Adipose tissue (tissue), 3 donors: ENCODE results near the gene CXXC5. TPM values are rescaled to one million over a fixed set of nuclear protein-coding genes. Genes with fewer than 3 reads are reported as not detected.
A peak's percentile ranks its signal among the peaks of the same experiment; 100 is the strongest.

Source experiments
- H3K27ac ChIP-seq: one replicate; pipeline ENCODE4 v1.5.1; 2013; ENCODE audit warnings: low read depth, low read length
- WGBS, 3 donors: extraction: QIAGEN DNeasy Blood & Tissue Kit; methylation state at CpG; one replicate each; pipeline ENCODE4 v1.1.7; 2013; 5-methylcytosine and 5-hydroxymethylcytosine counted together
- polyA plus RNA-seq, 3 donors: library from polyadenylated mRNA; stranded (reverse); fragments of 200-250 nt; gene quantifications; one replicate each; pipeline ENCODE4 v1.2.3, GENCODE V29; 2013
- donor health status: healthy with polysubstance abuse.
- donor health status: Bipolar disorder and iron deficiency.
- donor health status: healthy.

The CXXC5 gene
- polyA plus RNA-seq, 3 donors = 14.2 to 52.3 (median 39.0) TPM

DNA sequence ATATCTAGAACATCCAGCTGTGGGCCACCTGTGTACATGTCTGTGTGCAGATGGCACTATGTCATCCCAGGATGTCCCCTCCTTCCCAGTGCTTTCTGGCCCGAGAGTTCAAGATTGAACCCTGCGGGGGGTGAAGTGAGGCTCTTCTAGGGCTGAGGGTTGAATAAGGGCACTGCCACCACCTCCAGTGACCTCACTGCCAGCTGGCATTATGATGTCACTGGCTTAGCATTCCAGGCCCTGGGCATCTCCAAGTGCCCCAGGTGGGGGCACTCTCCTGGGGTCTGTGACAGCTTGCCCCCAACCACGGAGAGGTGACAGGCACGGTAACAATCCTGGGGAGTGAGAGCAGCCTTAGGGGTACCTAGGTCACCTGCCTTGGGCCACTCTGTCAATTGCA, 27.1 kb downstream of the CXXC5 start:
- no peak overlapping the region for H3K27ac ChIP-seq
- 59 to 90% (median 90%) methylated on average over 4 of the region's 4 CpGs for WGBS, 3 donors

GRCh38 chr5:139675825-139676224, 27.7 kb downstream of the CXXC5 start:
- H3K27ac ChIP-seq = no peak overlapping the region
- WGBS, 3 donors = 57 to 91% (median 76%) methylated on average over 3 to 4 of the region's 4 CpGs

GRCh38 chr5:139676406-139676805, 28.3 kb downstream of the CXXC5 start:
- H3K27ac ChIP-seq = no peak overlapping the region
- 47 to 90% (median 73%) methylated on average over 3 of the region's 3 CpGs for WGBS, 3 donors

GRCh38 chr5:139676951-139677735, 29.0 kb downstream of the CXXC5 start:
- H3K27ac ChIP-seq = no peak overlapping the region
- 41 to 75% (median 71%) methylated on average over 25 to 29 of the region's 29 CpGs for WGBS, 3 donors

DNA sequence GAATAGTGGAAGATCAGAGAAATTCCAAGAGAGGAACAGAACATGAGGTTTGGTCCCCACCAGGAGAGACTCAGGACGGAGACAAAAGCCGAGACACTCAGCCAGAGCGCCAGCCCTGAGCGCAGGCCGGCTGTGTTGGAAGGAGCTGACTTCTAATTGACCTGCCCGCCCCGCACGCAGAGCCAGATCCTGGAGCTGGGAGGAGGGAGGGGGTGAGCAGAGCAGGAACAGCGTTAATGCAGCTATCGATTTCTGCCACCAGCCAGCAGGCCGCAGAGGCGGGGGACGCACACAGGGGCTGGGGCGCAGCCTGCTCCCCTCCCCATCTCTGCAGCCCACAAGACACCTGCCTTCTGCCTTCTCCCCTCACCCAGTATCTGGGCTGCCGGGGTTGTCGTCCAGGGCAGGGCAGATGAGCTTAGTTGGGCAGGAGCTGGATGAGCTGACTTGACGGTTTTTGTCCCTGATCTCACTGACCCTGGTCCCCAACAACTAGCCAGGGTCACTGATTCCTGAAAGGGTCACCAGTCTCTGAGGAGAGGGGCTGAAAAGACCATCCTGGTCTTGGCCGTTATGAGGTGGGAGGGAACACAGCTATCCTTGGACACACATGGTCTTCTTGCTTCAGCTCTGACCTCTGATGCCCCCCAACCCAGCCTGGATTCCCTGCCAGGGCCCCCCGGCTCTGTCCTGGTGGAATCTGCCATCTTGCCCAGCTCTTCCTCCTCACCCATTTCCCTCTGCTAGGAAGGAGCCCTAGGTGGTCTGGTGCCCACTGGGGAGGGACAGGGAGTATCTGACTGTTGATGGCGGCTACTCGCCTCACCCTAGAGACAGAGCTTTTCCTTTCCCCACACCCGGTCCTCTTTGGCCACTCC, 29.8 kb downstream of the CXXC5 start:
- WGBS, 3 donors = 26 to 64% (median 60%) methylated on average over 21 to 22 of the region's 22 CpGs
- H3K27ac ChIP-seq = peak overlapping the region; percentile 7

- 61 to 69% (median 67%) methylated on average over 17 of the region's 17 CpGs for WGBS, 3 donors
- peak overlapping the region; percentile 7 for H3K27ac ChIP-seq
These were observed 30.9 kb downstream of the CXXC5 start for GRCh38 chr5:139678751-139679750.

- 86 to 97% (median 96%) methylated on average over 35 to 36 of the region's 36 CpGs for WGBS, 3 donors
- H3K27ac ChIP-seq = no peak overlapping the region
These were observed 32.4 kb downstream of the CXXC5 start for GRCh38 chr5:139680368-139681111.

GRCh38 chr5:139681112-139681458, 32.9 kb downstream of the CXXC5 start:
- no peak overlapping the region for H3K27ac ChIP-seq
- 94 to 97% (median 96%) methylated on average over 22 of the region's 22 CpGs for WGBS, 3 donors

DNA sequence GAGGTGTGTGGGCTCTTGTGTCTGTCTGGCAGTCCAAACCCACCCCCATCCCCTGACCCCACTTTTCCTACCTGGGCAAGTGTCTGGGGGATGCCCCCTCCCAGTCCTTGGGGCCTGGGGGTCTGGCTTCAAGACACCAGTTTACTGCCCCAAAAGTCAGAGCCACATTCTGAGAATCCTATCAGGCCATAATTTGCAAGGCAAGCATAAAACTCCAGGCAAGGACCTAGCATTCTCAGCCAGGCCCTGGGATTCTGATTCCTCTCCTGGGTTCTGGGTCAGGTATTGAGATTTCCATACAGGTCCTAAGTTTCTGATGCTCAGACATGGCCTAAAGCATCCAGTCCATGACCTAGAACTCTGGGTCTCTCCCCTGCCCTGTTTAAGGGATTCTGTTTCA, 33.3 kb downstream of the CXXC5 start:
- no peak overlapping the region for H3K27ac ChIP-seq

DNA sequence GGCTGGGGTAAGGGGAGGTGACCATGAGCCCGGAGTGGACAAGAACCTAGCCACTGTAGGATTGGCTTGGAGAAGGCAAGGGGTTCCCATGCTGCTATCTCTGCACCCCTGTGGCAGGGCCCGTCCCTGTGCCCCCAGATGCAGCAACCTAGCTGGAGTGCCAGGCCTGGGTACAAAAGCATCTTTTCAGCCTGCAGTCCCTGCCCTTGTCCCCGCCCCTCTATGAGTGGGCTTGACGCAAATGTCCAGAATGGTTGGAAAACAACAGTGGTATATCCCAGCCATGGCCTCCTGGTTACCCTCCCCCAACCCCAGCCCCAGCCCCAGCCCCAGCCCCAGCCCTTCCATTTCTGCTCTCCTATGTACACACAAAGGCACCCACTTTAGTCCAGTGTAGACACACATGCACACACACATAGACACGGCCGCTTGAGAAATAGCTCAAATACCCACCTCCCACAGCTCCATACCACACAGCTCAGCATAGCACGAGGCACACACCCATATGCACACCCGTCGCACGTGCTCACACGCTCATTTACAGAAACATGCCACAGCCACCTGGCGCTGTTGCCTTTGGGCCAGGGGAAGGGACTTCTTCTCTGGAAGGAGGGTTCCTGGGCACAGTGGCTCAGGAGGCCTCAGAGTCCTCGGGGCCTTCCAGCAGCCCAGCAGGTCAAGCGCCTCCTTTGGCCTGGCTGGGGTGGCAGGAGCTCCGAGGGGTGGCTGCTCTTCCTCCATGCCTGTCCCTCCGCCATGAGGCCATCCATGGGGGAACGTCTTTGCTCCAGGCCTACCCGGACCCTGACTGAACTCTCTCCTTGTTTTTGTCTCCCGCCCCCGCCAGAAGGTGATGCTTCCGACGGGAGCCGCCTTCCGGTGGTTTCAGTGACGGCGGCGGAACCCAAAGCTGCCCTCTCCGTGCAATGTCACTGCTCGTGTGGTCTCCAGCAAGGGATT, 34.1 kb downstream of the CXXC5 start:
- WGBS, 3 donors = 81 to 88% (median 86%) methylated on average over 29 of the region's 29 CpGs
- H3K27ac ChIP-seq = no peak overlapping the region

GRCh38 chr5:139683295-139684271, 35.4 kb downstream of the CXXC5 start:
- 55 to 66% (median 66%) methylated on average over 20 of the region's 20 CpGs for WGBS, 3 donors
- no peak overlapping the region for H3K27ac ChIP-seq

DNA sequence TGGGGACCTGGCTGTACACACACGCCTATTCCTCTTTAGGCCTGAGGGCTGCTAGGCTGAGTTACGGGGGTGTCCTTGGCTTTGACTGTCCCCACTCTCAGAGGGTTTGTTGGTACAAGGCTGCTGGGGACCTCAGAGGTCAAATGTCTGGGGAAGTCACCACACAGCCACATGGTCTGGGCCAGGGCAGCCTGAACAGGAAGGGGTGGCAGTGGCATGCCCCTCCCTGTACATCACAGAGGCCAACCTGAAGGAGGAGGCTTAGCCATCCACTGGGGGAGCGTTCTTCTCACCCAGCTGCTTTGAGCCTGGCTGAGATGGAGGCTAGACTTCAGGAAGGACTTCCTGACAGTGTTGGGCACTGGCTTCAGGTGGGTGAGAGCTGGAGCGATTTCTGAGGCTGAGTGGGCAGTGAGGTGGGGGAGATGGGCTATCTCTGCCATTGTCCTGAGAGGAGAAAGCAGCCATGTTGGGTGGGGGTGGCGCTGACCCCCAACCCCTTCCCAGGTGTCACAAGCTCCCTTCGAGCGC, 36.3 kb downstream of the CXXC5 start:
- no peak overlapping the region for H3K27ac ChIP-seq
- 31 to 93% (median 85%) methylated on average over 7 of the region's 7 CpGs for WGBS, 3 donors

- 25 to 74% (median 67%) methylated on average over 18 to 19 of the region's 19 CpGs for WGBS, 3 donors
- no peak overlapping the region for H3K27ac ChIP-seq
These were observed 37.0 kb downstream of the CXXC5 start for GRCh38 chr5:139684881-139685749.

DNA sequence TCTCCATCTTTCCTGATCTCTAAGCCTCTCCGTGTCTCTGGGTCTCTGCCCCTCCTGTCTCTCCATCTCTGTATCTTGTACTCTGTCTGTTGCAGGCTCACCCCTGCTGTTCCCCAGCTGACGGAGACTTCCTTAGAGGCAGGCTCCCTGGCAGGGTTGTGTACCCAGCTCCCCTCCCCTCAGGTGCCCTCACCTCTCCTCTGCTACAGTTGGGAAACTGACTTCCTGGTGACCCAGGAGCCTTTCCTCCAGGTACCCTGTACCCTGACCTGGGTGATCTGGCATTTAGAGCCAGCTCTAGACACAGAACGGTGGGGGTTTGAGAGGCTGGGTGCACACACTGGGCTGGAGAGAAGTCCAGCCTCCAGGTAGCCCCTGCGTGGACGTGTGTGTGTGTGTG, 37.7 kb downstream of the CXXC5 start:
- WGBS, 3 donors = 29 to 82% (median 82%) methylated on average over 5 of the region's 5 CpGs
- no peak overlapping the region for H3K27ac ChIP-seq

GRCh38 chr5:139686356-139686705, 38.2 kb downstream of the CXXC5 start:
- no peak overlapping the region for H3K27ac ChIP-seq
- 51 to 87% (median 84%) methylated on average over 5 of the region's 5 CpGs for WGBS, 3 donors
